ENCODE results near the gene HTT. TPM values are rescaled to one million over a fixed set of nuclear protein-coding genes. Genes with fewer than 3 reads are reported as not detected.
A peak's percentile ranks its signal among the peaks of the same experiment; 100 is the strongest.

Gene HTT
- total RNA-seq, 1 experiment from 2014 or later, result 64.4 TPM

DNA sequence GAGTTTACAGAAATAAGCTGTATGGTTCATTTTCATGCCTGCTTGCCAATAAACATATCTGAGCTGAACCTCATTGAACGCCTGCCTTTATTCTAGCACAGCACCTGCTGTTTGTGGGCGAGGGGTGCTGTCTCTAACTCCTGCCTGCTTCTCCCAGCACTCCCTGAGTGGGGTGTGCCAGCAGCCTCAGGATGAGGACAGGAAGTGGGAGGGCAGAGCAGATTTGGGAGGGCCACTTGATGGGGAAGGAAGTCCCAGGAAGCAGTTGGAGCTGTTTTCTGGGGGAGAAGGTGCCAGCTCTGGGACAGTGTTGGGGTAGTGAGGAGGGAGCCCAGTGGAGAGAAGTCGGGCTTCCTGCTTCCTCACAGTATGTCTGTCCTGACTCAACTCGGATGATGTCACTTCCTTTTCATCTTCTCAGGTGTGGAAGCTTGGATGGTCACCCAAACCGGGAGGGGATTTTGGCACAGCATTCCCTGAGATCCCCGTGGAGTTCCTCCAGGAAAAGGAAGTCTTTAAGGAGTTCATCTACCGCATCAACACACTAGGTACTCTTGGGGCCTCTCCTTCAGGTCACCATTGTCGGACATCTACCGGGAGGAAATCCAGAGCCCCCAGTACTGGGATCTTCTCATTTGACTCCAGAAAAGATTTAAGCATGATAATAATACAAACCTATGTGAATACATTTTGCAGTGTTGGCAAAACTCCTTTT, 145.4 kb downstream of the HTT start:
- no peak overlapping the region for H2BK15ac ChIP-seq (ENCODE audit: low read depth, low read length)

More for the DNA sequence above, 145.4 kb downstream of the HTT start:
- H3K27me3 Mint-ChIP-seq (ENCODE audit: low read depth), result no peaks in the 10 kb centered on the region
- no peak for DNase-seq
- TF ChIP-seq, protein P1, sequence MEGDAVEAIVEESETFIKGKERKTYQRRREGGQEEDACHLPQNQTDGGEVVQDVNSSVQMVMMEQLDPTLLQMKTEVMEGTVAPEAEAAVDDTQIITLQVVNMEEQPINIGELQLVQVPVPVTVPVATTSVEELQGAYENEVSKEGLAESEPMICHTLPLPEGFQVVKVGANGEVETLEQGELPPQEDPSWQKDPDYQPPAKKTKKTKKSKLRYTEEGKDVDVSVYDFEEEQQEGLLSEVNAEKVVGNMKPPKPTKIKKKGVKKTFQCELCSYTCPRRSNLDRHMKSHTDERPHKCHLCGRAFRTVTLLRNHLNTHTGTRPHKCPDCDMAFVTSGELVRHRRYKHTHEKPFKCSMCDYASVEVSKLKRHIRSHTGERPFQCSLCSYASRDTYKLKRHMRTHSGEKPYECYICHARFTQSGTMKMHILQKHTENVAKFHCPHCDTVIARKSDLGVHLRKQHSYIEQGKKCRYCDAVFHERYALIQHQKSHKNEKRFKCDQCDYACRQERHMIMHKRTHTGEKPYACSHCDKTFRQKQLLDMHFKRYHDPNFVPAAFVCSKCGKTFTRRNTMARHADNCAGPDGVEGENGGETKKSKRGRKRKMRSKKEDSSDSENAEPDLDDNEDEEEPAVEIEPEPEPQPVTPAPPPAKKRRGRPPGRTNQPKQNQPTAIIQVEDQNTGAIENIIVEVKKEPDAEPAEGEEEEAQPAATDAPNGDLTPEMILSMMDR (conservative IDR thresholded peaks at IDR 0.05), result no peak
- no peak overlapping the region for H3K4ac ChIP-seq (ENCODE audit: low read depth, low read length)
- no peak overlapping the region for H2BK20ac ChIP-seq (ENCODE audit: low read depth, low read length, poor library complexity, severe bottlenecking)
- no peak overlapping the region for H3K23ac ChIP-seq (ENCODE audit: insufficient read length, low read depth, low read length)
- H3K18ac ChIP-seq (ENCODE audit: insufficient read length, low read depth, low read length), result no peak overlapping the region
- no peaks in the 10 kb centered on the region for H3K9me3 Mint-ChIP-seq
- no peak overlapping the region for H2BK12ac ChIP-seq (ENCODE audit: insufficient read length, low read depth, low read length)
- no peaks in the 10 kb centered on the region for H4K20me1 ChIP-seq (ENCODE audit: control insufficient read depth, insufficient read depth, insufficient read length)
- H3K56ac ChIP-seq (ENCODE audit: insufficient read length, low read depth, low read length), result no peak overlapping the region
- H2BK120ac ChIP-seq (ENCODE audit: low read depth, low read length, poor library complexity, severe bottlenecking), result no peak overlapping the region
- H2BK5ac ChIP-seq (ENCODE audit: insufficient read length, low read length), result no peak overlapping the region
- H3K23me2 ChIP-seq (ENCODE audit: insufficient read length, low read depth, low read length, poor library complexity, severe bottlenecking), result no peaks in the 10 kb centered on the region
- H3K4me1 ChIP-seq (ENCODE audit: insufficient read depth, low read length), result no peaks in the 10 kb centered on the region
- H3K9me3 ChIP-seq (ENCODE audit: control insufficient read depth, low read depth, low read length), result no peaks in the 10 kb centered on the region
- H4K5ac ChIP-seq (ENCODE audit: insufficient read length, low read depth, low read length), result no peak overlapping the region
- H3T11ph ChIP-seq (ENCODE audit: low read length), result no peak overlapping the region
- no peaks in the 10 kb centered on the region for H3K27me3 ChIP-seq (ENCODE audit: insufficient read depth, low read length)
- H2AK5ac ChIP-seq (ENCODE audit: insufficient read length, low read length), result no peak overlapping the region
- H4K91ac ChIP-seq (ENCODE audit: insufficient read length, low read depth, low read length), result no peak overlapping the region
- no peaks in the 10 kb centered on the region for H3K79me2 ChIP-seq (ENCODE audit: insufficient read depth, low read length)
- no peak overlapping the region for H2AFZ ChIP-seq (ENCODE audit: low read length)
- no peak overlapping the region for H3K27ac ChIP-seq (ENCODE audit: insufficient read length, low read depth, low read length)
- no peak overlapping the region for H3K4me2 ChIP-seq (ENCODE audit: insufficient read depth, insufficient read length, low read length)
- WGBS (ENCODE audit: extremely low coverage, insufficient read length, low lambda C conversion rate), result no CpG with 5 or more reads among the region's 9 CpGs
- no peak overlapping the region for H3K14ac ChIP-seq (ENCODE audit: insufficient read depth, low read length)
- H3K27ac Mint-ChIP-seq, result peak overlapping the region in 1 of 3 experiments; percentile 68; a peak in 1 of 7 replicates
- no peak overlapping the region for H3K4me3 Mint-ChIP-seq
- no peaks in the 10 kb centered on the region for H3K4me1 Mint-ChIP-seq
- H4K8ac ChIP-seq (replicated peaks; ENCODE audit: insufficient read length, low read depth, low read length), result no peak overlapping the region
- H3K79me1 ChIP-seq (ENCODE audit: insufficient read depth, low read depth, low read length, poor library complexity, severe bottlenecking), result no peaks in the 10 kb centered on the region
- peaks cover 33 to 91% (median 78%) of the 10 kb centered on the region in 3 experiments; a peak in 6 of 7 replicates for H3K36me3 Mint-ChIP-seq (ENCODE audit: insufficient read depth in 1 of 3, low read depth in 3 of 3)
- no peak overlapping the region for H3K9ac ChIP-seq (ENCODE audit: extremely low read depth, insufficient read length, low read length)
